Measurements from ENCODE around the gene GPHB5.

- TF ChIP-seq CTCF (conservative IDR thresholded peaks at IDR 0.05; ENCODE audit: low read length) = no peak
- TF ChIP-seq EZH2phosphoT487 (IDR thresholded peaks at IDR 0.05; ENCODE audit: borderline replicate concordance, low read depth, low read length) = no peak
Observed at GRCh38 chr14:63357841-63358240, 39.1 kb upstream of the GPHB5 start.
